ENCODE results near the gene POU2F2.
A peak's percentile ranks its signal among the peaks of the same experiment; 100 is the strongest.

The POU2F2 gene

DNA sequence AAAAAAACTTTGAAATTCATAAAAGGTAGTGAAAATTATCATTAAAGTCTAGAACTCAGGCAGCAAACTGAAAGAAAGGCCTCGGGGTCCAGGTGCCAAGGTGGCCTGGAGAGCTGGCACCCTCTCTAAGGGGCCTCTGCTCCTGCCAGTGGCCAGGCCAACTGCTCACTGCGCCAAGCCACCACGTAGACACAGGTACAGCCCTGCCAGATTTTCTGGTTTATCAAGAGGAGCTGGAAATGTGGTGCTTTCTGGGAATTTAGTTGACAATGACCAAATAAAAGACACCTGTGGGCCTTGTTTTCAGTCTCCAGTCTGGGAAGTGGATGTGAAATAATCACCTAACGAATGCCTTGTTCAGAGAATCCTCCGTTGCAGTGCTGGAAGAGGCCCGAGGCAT lies 33.5 kb downstream of the POU2F2 start:
- DNase-seq: no peak

DNA sequence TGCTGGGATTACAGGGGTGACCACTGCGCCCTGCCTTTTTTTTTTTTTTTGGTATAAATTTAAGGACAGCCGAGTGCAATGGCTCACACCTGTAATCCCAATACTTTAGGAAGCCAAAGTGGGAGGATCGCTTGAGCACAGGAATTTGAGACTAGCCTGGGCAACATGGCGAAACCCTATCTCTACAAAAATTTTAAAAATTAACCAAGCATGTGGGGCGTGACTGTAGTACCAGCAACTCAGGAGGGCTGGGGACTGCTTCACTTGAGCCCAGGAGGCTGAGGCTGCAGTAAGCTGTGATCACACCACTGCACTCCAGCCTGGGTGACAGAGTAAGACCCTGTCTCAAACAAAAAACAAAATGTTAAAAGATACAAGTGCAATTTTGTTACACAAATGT lies 34.8 kb downstream of the POU2F2 start:
- no peak for DNase-seq

DNA sequence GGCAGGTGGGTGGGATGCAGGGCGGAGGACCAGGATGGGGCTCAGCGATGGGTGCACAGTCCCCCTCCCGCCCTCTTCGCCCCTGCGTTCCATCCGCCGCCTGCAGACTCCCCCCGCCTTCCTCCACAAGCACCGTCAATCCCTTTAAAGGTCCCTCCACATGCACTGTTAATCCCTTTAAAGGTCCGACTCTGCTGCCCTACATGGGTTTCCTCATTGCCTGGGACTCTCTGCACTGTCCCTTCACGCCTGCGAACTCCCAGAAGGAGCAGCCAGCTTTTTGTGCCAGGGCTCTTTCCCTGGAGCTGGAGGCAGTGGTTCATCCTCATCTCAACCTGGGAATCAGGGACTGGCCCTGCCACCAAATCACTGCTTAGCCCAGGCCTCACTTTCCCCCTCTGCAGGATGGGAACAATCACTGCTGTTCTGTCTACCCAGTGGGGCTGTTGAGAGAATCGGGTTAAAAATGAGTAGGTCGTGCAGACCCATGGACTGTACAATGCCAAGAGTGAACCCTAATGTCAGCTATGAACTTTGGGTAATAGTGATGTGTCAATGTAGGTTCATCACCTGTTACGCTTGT lies 35.9 kb downstream of the POU2F2 start:
- DNase-seq: no peak

DNA sequence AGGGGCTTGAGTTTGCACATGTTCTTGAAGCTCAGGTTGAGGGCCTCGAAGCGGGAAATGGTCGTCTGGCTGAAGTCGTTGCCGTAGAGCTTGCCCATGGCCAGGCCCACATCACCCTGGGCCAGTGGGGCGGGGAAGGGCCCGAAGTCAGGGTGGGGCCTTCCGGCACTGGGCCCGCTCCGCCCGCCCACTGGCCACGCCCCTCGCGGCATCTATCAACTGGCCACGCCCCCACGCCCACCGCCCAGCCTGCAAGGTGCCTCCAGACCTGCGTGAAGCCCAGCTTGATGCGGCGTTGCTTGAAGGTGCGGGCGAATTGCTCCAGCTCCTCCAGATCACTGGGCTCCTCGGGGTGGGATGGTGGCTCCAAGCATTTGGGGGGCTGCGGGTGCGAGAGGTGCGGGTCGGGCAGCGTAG lies 36.4 kb downstream of the POU2F2 start:
- DNase-seq: no peak

DNA sequence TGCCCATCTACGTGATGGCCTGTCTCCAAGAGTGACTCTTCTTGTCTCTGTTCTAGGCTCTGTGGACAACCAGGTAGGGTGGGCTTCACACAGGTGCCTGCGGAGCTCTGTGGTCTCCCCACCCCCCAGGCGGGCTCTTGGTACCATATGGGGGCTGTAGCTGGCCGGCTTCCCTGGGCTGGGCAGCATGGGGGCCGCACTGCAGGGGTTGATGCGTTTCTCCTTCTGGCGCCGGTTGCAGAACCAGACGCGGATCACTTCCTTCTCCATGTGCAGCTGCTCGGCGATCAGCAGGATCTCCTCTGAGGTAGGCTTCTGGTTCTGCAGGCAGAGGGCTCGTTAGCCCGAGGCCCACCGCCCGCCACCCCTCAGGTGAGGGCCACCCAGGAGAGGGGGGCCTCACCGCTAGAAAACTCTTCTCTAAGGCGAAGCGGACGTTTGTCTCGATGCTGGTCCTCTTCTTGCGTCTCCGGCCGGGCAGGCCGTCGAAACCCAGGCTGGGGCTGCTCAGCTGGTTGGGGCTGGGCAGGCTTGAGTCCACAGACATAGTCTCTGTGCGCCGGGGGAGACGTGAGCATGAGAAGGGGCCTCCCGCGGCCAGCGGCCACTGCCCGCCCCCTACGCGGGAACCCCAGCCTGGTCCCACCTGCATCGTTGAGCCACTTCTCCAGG lies 37.0 kb downstream of the POU2F2 start:
- DNase-seq: no peak

DNA sequence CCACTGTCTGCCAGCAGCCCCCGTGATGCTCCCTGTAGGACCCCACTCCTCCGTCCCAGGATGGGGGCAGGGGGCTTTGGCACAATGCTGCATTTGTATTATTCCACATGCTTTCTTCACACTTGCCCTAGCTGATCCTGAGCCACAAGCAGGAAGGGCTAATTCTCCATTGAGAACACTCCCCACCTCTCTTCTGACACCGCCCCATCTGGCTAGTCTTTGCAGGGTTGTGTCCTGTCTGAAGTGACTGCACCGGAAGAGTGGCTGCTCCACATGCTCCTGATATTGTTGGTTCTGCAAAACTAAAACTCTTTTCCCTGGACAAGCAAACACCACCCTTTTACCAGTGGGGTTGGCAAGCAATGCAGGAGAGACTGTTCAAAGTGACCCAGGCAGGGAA lies 38.3 kb downstream of the POU2F2 start:
- no peak for DNase-seq

DNA sequence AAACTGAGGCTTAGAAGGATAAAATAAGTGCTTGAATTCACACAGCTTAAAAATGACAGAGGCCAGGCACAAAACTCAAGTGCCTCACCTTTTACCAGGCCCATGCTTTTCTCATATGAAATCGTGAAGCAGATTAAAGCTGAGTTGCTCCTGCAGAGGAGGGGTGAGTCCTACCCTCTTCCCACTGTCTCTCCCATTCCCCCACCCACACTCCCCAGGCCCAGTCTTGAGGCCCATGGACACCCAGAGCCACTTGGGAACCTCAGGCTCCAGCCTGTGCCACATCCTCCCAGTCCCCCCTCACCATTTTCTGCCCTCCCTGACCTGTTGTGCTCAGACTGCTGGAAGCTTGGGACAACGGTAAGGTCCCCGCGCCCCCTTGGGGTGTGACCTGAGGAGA lies 38.7 kb downstream of the POU2F2 start:
- no peak for DNase-seq

DNA sequence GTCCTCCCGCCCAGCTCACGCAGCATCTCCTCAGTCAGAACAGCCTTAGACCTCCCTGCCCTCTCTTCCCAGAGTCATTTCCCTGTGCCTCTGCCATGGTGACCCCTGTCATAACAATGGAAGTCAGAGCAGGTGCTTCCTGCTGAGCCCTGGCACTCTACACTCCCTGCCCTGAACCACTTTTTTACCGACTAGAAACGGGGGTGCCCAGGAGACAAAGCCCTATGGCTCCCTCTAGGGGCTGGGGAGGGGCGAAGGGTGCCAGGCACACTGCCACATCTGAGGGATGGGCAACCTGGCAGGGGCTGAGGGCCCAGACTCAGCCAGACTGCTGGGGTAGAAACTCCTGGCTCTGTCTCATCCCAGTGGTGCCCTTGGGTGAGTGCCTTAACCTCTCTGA lies 39.9 kb downstream of the POU2F2 start:
- peak; percentile 11 for DNase-seq

DNA sequence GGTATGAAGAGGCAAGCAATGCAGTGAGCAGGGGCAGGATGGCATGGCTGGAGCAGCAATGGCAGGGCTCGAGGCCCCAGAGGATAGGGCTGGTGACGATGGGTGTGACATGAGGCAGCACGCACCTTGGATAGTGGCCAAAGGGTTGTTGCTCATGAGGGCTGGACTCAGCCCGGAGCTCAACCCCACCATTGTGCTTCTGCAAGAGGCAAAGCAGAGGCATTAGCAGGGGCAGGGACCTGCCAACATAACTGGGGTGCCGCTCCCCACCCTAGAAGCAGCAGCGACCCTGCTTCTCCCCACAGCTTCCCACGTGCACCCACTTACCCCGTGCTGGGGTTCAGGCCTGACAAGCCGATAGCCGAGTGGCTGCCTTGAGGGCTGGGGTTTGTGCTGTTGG lies 40.5 kb downstream of the POU2F2 start:
- DNase-seq: no peak

DNA sequence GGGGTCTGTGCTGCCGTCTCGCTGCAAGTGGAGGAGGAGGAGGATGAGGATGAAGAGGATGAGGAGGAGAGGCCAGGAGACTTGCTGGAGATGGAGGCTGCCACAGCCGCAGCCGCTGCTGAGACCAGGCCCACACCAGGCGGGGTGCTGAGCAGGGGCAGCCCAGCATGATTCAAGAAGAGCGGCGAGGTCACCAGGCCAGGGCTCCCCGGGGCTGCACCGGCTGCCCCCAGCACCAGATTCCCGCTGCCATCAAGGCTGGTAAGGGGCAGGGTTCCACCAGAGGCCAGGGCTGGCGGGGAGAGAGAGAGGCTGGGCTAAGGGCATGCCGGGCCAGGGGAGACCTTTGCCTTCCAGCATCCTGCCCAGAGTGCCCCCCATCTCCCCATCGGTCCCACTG lies 40.9 kb downstream of the POU2F2 start:
- no peak for DNase-seq

DNA sequence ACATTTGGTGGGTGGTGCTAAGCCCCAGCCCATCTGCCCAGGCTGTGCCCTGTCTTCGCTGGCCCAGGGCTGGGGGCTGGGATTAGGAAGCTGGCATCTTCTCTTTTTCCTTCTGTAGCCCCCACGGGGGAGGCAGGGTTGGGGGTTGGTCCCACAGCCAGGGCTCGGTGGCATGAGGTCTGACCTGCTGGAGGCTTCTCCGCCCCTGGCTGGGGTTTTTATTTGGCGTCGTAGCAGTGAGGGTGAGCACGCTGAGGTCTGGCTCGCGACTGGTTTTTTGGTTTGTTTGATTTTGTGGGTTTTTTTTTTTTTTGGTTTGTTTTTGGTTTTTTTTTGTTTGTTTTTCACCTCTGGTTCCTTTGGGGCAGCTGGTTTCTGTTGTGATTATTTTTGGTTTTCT lies 41.6 kb downstream of the POU2F2 start:
- DNase-seq: no peak

DNA sequence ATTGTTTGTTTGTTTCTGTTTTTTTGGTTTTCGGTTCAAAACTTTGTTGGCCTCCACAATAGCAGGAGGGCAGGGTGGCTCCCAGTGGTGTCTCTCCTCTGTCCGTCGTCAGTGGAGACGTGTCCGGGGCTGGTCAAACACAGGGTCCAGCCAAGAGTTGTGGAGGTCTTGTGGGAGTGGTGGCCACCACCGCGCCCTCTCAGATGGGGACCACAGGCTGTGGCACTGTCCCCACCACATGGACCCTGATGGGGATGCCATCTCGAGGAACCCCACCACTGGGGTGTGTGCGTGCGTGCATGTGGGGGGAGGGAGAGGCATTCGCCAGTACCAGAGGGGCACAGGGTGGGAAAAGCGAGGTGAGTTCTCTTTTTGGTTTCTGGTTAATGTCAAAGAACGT lies 42.5 kb downstream of the POU2F2 start:
- no peak for DNase-seq

DNA sequence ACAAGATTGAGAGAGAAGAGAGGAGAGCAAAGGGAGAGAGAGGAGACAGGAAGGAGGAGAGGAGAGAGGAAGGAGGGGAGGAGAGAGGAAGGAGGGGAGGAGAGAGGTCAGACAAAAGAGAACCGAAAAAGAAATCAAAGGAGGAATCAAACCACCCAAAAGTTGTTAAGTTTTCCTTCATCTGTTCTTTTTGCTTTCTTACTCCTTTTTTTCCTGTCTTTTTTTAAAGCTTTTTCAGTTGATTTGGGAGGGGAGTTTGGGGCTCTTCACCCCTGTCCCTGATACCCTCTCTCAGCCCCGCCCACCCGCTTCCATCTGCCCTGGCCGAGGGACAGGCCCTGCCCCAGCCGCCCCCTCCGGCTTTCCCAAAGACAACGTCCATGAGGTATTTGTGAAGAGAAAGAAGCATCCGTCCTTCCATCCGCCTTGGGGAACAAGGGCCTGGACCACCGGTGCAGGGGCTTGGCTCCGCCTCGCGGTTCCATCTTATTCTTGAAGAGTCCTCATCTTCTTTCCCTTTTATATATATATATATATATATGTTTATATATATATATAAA lies 43.0 kb downstream of the POU2F2 start:
- no peak for DNase-seq

DNA sequence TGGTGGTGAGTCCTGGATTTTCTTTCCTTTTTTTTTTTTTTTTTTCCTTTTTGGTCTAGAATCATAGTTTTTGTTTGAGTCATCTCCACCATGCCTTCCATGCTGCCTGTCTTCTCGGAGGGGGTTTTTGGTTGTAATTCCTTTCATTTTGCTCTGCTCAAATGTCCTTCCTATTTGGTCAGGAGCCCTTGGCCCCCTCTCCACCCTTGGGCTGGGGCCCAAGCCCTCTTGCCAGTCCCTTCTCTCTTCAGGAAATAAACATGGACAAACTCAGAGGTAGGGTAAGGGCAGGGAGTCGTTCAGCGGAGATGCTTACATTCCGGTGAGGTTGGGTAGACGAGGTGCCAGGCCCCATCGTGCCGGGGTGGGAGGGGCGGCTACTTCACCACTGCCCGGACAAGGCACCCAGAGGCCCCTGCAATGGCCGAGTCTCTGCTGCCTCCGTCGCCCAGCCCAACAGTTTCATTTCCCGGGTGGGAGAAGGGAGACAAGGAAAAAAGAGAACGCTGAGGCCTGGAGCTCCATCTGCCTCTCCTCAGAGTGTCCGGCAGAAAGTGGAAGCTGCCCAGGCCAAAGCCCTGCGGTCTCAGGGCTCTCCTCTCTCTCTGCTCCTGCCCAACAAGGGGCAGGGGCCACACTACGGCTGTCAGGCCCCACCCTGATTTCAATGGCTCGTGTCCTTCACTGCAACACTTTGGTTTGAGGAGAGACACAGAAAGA lies 43.6 kb downstream of the POU2F2 start:
- no peak for DNase-seq

DNA sequence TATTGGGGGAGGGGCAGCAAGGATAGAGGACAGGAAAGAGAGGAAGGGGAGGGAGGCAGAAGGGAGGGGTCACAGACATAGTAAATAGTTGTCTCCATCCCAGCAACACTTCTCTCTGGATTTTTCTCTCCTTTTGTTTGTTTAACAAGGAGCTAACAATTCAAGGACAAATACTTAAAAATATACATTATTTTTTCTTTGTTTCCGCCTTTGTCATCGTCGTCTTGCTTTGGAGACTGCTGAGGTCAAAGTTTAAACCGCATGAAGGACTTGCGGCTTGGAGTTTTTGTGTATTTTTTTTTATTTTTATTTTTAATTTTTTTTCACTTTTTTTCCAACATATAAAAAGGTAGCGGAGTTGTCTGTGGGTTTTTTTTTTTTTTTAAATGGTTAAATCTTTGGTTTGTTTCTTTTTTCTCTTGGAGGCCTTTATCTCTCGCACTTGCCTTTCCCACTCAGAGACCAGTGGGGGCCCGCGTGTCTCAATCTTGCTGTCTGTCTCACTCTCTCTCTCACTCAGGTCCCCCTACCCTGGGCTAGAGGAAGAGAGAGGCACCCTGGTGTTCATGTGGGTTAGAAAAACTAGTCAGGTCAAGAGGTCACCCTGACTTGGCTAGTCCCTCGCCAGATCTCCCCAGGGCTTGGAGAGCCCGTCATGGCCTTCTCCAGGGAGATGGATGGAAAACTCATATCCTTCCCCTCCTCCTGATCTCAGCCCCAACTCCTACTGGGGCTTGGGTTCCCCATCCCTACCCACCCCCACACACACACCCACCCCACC lies 45.3 kb downstream of the POU2F2 start:
- DNase-seq: no peak

DNA sequence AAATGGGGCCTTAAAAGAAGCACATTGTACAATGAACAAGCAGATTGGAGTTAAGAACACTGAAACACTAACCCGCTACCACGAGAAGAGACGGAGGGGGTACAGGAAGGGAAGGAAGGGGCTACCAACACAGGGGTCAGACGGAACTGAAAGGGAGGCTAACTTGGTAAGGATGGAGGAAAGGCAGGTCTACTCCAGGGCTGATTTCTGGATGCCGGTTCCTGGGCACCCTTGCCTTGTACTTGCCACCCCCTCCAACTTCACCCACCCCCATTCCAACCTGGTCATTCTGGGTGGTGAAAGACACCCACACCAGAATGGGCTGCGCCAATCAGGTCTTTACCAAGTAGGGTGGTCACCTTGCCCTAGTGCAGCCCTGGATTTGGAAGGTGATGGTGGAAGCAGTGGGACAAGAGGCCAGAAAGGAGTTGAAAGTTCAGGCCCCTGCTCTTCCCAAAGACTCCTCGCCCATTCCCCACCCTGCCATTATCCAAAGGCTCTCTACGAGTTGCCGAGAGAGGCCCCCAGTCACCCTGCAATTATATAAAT lies 46.0 kb downstream of the POU2F2 start:
- no peak for DNase-seq

DNA sequence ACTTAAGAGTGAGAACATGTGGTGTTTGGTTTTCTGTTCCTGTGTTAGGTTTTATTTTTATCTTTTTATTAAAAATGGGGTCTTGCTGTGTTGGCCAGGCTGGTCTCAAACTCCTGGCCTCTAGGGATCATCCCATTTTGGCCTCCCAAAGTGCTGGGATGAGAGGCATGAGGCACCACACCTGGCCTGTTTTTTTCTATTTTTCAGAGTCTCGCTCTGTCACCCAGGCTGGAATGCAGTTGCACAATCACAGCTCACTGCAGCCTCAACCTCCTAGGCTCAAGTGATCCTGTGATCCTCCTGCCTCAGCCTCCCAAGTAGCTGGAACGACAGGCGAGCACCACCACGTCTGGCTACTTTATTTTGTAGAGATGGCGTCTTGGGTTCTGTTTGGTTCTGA lies 48.7 kb downstream of the POU2F2 start:
- DNase-seq: no peak

DNA sequence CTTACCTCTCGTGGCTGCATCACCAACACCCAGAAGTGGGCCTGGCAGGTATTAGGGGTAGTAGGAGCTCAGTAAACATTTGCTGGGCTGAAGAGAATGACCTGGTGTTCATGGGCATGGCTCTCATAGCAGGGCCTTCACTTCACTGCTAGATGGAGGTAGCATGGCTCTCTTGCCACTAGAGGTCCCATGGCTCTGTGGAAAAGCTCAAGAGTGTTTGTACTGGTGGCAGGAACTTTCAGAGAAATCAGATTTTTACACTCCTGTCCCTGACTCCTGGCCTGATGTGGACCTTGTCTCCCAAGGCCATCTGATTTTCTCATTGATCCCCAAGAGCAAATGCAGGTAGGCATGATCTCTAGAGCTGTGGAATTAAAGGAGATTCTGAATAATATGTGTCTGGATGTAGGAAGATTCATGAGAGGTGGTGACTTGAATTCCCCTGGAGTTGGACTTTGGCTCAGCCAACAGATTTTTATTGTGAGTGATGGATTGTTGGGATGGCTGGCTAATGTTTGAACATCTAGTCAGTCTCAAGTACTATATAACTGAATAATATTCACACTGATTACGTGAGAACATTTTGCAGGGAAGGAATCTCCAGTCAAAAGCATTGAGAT lies 50.6 kb downstream of the POU2F2 start:
- no peak for DNase-seq

DNA sequence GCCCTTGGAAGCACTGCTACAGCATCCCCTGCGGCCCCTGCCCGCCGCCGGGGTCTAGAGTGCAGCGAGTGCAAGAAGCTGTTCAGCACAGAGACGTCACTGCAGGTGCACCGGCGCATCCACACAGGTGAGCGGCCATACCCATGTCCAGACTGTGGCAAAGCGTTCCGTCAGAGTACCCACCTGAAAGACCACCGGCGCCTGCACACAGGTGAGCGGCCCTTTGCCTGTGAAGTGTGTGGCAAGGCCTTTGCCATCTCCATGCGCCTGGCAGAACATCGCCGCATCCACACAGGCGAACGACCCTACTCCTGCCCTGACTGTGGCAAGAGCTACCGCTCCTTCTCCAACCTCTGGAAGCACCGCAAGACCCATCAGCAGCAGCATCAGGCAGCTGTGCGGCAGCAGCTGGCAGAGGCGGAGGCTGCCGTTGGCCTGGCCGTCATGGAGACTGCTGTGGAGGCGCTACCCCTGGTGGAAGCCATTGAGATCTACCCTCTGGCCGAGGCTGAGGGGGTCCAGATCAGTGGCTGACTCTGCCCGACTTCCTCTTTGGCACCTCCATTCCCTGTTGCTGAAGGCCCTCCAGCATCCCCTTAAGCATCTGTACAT lies 51.4 kb downstream of the POU2F2 start:
- DNase-seq: no peak

DNA sequence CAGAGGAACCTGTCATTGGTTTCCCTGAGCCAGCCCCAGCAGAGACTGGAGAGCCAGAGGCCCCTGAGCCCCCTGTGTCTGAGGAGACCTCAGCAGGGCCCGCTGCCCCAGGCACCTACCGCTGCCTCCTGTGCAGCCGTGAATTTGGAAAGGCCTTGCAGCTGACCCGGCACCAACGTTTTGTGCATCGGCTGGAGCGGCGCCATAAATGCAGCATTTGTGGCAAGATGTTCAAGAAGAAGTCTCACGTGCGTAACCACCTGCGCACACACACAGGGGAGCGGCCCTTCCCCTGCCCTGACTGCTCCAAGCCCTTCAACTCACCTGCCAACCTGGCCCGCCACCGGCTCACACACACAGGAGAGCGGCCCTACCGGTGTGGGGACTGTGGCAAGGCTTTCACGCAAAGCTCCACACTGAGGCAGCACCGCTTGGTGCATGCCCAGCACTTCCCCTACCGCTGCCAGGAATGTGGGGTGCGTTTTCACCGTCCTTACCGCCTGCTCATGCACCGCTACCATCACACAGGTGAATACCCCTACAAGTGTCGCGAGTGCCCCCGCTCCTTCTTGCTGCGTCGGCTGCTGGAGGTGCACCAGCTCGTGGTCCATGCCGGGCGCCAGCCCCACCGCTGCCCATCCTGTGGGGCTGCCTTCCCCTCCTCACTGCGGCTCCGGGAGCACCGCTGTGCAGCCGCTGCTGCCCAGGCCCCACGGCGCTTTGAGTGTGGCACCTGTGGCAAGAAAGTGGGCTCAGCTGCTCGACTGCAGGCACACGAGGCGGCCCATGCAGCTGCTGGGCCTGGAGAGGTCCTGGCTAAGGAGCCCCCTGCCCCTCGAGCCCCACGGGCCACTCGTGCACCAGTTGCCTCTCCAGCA lies 52.1 kb downstream of the POU2F2 start:
- DNase-seq: no peak

DNA sequence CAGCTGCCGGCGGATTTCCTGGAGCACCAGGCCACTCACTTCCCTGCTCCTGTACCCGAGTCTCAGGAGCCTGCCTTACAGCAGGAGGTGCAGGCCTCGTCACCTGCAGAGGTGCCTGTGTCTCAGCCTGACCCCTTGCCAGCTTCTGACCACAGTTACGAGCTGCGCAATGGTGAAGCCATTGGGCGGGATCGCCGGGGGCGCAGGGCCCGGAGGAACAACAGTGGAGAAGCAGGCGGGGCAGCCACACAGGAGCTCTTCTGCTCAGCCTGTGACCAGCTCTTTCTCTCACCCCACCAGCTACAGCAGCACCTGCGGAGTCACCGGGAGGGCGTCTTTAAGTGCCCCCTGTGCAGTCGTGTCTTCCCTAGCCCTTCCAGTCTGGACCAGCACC lies 53.0 kb downstream of the POU2F2 start:
- no peak for DNase-seq
